PFSK-1 (cell line): ENCODE measurements around the gene KIFAP3.

Source experiments
- POLR2AphosphoS5 ChIP-seq: IDR thresholded peaks from 2 replicates; pipeline ENCODE4 v1.6.1; 2012; ENCODE audit warnings: low read depth, mild to moderate bottlenecking, control low read depth, low read length, moderate library complexity
- REST ChIP-seq, 2 experiments: IDR thresholded peaks; 2 replicates each; pipeline versions ENCODE4 v1.6.1 to v1.8.0; 2011 to 2012; ENCODE audit warnings: low read depth in 2 of 2, low read length in 2 of 2, control low read depth in 1 of 2, inconsistent platforms in 1 of 2, mild to moderate bottlenecking in 1 of 2, moderate library complexity in 1 of 2; ENCODE audit not compliant: insufficient read depth in 1 of 2
- SIN3A ChIP-seq: IDR thresholded peaks from 2 replicates; pipeline ENCODE4 v1.6.1; 2012; ENCODE audit warnings: mild to moderate bottlenecking, low read length, moderate library complexity, borderline replicate concordance; ENCODE audit not compliant: insufficient read depth
- TAF1 ChIP-seq: IDR thresholded peaks from 2 replicates; pipeline ENCODE4 v1.6.1; 2012; ENCODE audit warnings: low read length, control low read depth, borderline replicate concordance; ENCODE audit not compliant: insufficient read depth

GRCh38 chr1:169964206-169964605 lies 110.3 kb downstream of the KIFAP3 start:
- TF ChIP-seq REST (IDR thresholded peaks at IDR 0.05; ENCODE audit: insufficient read depth in 1 of 2, low read depth in 2 of 2, low read length in 2 of 2), result no peak
- no peak for TF ChIP-seq POLR2AphosphoS5
- no peak for TF ChIP-seq SIN3A
- TF ChIP-seq TAF1, result no peak
